Neural cell (in vitro differentiated cells): ENCODE measurements around the gene RABGAP1L. TPM values are rescaled to one million over a fixed set of nuclear protein-coding genes. Genes with fewer than 3 reads are reported as not detected.

ENCODE experiments used
- H2AFZ ChIP-seq: fragments of 200-600, 300-800 bp; sonication (generic), shearing (Covaris generic); 2 replicates; pipeline ENCODE4 v1.6.0; 2014; ENCODE audit warnings: low read depth, mild to moderate bottlenecking, antibody characterized with exemption, low read length, moderate library complexity
- H3F3A ChIP-seq: fragments of 200-600 bp; shearing (Covaris generic); 2 replicates; pipeline ENCODE4 v1.6.1; 2016; ENCODE audit warnings: mild to moderate bottlenecking, moderate library complexity, mixed read lengths, antibody characterized with exemption, low read length; ENCODE audit not compliant: insufficient read depth, poor library complexity, severe bottlenecking
- H3K27ac ChIP-seq: fragments of 200-600, 300-800 bp; sonication (generic), shearing (Covaris generic); 2 replicates; pipeline ENCODE4 v1.5.1; 2014; ENCODE audit warnings: mild to moderate bottlenecking, low read length, moderate library complexity
- H3K27me3 ChIP-seq: fragments of 300-800, 200-600 bp; sonication (generic), shearing (Covaris generic); 2 replicates; pipeline ENCODE4 v1.6.0; 2014; ENCODE audit warnings: mild to moderate bottlenecking, low read depth, low read length, moderate library complexity; ENCODE audit not compliant: insufficient read depth
- H3K36me3 ChIP-seq: fragments of 300-800, 200-600 bp; sonication (generic), shearing (Covaris generic); 2 replicates; pipeline ENCODE4 v1.5.1; 2014; ENCODE audit warnings: mild to moderate bottlenecking, antibody characterized with exemption, low read length, moderate library complexity; ENCODE audit not compliant: insufficient read depth
- H3K4me2 ChIP-seq: fragments of 300-800, 200-600 bp; sonication (generic), shearing (Covaris generic); 2 replicates; pipeline ENCODE4 v1.6.0; 2014; ENCODE audit warnings: mild to moderate bottlenecking, low read length
- H3K4me3 ChIP-seq: fragments of 300-800, 200-600 bp; sonication (generic), shearing (Covaris generic); 2 replicates; pipeline ENCODE4 v1.5.1; 2014; ENCODE audit warnings: mild to moderate bottlenecking, low read length, moderate library complexity
- H3K79me2 ChIP-seq: fragments of 200-600 bp; shearing (Covaris generic); replicated peaks from 2 replicates; pipeline ENCODE4 v1.6.0; 2014; ENCODE audit warnings: mild to moderate bottlenecking, low read length, moderate library complexity; ENCODE audit not compliant: insufficient read depth
- H3K9ac ChIP-seq: fragments of 300-800, 200-600 bp; sonication (generic), shearing (Covaris generic); 2 replicates; pipeline ENCODE4 v1.6.1; 2016; ENCODE audit warnings: mild to moderate bottlenecking, low read length, mixed read lengths
- H3K9me2 ChIP-seq: fragments of 200-600 bp; shearing (Covaris generic); 2 replicates; pipeline ENCODE4 v1.6.1; 2016; ENCODE audit warnings: mild to moderate bottlenecking, low read length, mixed read lengths; ENCODE audit not compliant: insufficient read depth
- H3K9me3 ChIP-seq: fragments of 200-600, 300-800 bp; sonication (generic), shearing (Covaris generic); 2 replicates; pipeline ENCODE4 v1.6.1; 2016; ENCODE audit warnings: mild to moderate bottlenecking, mixed run types, low read length, moderate library complexity, mixed read lengths
- H4K20me1 ChIP-seq: fragments of 200-600 bp; shearing (Covaris generic); 2 replicates; pipeline ENCODE4 v1.6.1; 2016; ENCODE audit warnings: mild to moderate bottlenecking, mixed run types; ENCODE audit not compliant: insufficient read depth
- EP300 ChIP-seq: fragments of 450-650 bp; conservative IDR thresholded peaks from 2 replicates; pipeline ENCODE4 v1.6.1; 2014; ENCODE audit warnings: antibody characterized with exemption, mild to moderate bottlenecking, moderate library complexity; ENCODE audit not compliant: poor library complexity, severe bottlenecking
- EZH2 ChIP-seq: fragments of 200-600, 300-800 bp; shearing (Covaris generic), sonication (generic); IDR thresholded peaks from 2 replicates; pipeline ENCODE4 v1.6.1; 2014; ENCODE audit warnings: antibody characterized with exemption, low read length, borderline replicate concordance, mild to moderate bottlenecking; ENCODE audit not compliant: insufficient read depth, poor library complexity, severe bottlenecking
- POLR2AphosphoS5 ChIP-seq: IDR thresholded peaks from 2 replicates; pipeline ENCODE4 v1.6.1; 2012
- RAD21 ChIP-seq: fragments of 450-650 bp; conservative IDR thresholded peaks from 2 replicates; pipeline ENCODE4 v1.6.1; 2014; ENCODE audit warnings: antibody characterized with exemption, mild to moderate bottlenecking, moderate library complexity
- SMC3 ChIP-seq: fragments of 450-650 bp; conservative IDR thresholded peaks from 2 replicates; pipeline ENCODE4 v1.6.1; 2014; ENCODE audit warnings: antibody characterized with exemption, mild to moderate bottlenecking, moderate library complexity; ENCODE audit not compliant: poor library complexity
- TAF1 ChIP-seq: IDR thresholded peaks from 2 replicates; pipeline ENCODE4 v1.6.1; 2012; ENCODE audit warnings: low read depth
- polyA plus RNA-seq: library from polyadenylated mRNA; depleted of rRNA; stranded (reverse); fragments of >200 nt; gene quantifications from 2 replicates; pipeline ENCODE4 v1.2.3, GENCODE V29; 2014
- TF ChIP-seq, protein P1 (sequence below): fragments of 450-650 bp; IDR thresholded peaks from 2 replicates; pipeline ENCODE4 v1.5.1; 2014; ENCODE audit warnings: antibody characterized with exemption, mild to moderate bottlenecking, moderate library complexity; ENCODE audit not compliant: poor library complexity, severe bottlenecking
- TF ChIP-seq, protein P2 (sequence below): IDR thresholded peaks from 2 replicates; pipeline ENCODE4 v1.6.1; 2012; ENCODE audit warnings: borderline replicate concordance

Gene RABGAP1L
- polyA plus RNA-seq, 1 donor from 2014 or later, result 32.2 TPM

DNA sequence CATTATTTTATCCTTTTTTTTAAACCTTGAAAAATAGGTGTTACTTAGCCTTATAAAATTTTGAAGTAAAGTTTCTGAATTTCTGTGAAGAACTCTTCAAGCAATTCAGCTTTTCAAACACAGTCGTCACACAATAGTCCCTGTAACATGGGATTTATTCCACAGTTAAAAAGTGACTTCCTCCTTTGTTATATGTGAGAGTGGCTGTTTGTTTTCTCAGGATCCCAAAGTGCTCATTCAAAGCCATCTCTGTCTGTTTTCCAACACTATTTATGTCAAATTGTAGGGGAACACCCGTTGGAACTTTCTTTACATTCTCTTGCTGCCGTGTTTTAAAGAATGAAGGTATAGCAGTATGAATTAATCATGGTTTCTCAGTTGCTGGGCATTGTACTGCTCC is 207.6 kb downstream of the RABGAP1L start:
- Histone ChIP-seq H3K36me3 (no peaks in the 10 kb centered on the region), H3K27ac (no peak overlapping the region), H3K4me2 (no peak overlapping the region), H3K9ac (no peak overlapping the region), H2AFZ (no peak overlapping the region), H4K20me1 (no peaks in the 10 kb centered on the region), H3K4me3 (no peak overlapping the region), H3K9me2 (no peaks in the 10 kb centered on the region), H3K9me3 (peaks cover 2% of the 10 kb centered on the region), H3K79me2 (no peaks in the 10 kb centered on the region), H3K27me3 (no peaks in the 10 kb centered on the region), H3F3A (no peaks in the 10 kb centered on the region)
- no peak for TF ChIP-seq EZH2
- TF ChIP-seq, protein P1, sequence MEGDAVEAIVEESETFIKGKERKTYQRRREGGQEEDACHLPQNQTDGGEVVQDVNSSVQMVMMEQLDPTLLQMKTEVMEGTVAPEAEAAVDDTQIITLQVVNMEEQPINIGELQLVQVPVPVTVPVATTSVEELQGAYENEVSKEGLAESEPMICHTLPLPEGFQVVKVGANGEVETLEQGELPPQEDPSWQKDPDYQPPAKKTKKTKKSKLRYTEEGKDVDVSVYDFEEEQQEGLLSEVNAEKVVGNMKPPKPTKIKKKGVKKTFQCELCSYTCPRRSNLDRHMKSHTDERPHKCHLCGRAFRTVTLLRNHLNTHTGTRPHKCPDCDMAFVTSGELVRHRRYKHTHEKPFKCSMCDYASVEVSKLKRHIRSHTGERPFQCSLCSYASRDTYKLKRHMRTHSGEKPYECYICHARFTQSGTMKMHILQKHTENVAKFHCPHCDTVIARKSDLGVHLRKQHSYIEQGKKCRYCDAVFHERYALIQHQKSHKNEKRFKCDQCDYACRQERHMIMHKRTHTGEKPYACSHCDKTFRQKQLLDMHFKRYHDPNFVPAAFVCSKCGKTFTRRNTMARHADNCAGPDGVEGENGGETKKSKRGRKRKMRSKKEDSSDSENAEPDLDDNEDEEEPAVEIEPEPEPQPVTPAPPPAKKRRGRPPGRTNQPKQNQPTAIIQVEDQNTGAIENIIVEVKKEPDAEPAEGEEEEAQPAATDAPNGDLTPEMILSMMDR, result no peak
- TF ChIP-seq TAF1, result no peak

DNA sequence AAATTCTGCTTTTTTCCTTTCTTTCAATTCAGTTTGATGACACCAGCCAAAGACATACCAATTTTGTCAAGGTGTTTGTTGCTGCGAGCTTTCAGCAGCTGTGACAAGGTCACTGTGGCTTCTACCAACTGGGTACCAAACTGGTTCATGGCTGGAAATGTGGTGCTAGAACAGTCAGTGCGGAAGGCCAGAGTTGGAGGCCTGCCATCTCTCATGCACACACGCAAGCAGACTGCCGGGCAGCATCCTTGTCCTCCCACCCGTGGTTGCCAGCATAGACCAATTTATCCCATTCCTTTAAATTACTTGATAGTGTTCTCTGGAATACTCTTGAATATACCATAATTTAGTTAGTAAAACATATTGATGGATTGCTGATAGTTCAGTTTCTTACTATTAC is 208.6 kb downstream of the RABGAP1L start:
- TF ChIP-seq SMC3 (no peak), TAF1 (no peak), POLR2AphosphoS5 (no peak), EZH2 (no peak), EP300 (no peak), RAD21 (no peak)
- TF ChIP-seq, protein P2, sequence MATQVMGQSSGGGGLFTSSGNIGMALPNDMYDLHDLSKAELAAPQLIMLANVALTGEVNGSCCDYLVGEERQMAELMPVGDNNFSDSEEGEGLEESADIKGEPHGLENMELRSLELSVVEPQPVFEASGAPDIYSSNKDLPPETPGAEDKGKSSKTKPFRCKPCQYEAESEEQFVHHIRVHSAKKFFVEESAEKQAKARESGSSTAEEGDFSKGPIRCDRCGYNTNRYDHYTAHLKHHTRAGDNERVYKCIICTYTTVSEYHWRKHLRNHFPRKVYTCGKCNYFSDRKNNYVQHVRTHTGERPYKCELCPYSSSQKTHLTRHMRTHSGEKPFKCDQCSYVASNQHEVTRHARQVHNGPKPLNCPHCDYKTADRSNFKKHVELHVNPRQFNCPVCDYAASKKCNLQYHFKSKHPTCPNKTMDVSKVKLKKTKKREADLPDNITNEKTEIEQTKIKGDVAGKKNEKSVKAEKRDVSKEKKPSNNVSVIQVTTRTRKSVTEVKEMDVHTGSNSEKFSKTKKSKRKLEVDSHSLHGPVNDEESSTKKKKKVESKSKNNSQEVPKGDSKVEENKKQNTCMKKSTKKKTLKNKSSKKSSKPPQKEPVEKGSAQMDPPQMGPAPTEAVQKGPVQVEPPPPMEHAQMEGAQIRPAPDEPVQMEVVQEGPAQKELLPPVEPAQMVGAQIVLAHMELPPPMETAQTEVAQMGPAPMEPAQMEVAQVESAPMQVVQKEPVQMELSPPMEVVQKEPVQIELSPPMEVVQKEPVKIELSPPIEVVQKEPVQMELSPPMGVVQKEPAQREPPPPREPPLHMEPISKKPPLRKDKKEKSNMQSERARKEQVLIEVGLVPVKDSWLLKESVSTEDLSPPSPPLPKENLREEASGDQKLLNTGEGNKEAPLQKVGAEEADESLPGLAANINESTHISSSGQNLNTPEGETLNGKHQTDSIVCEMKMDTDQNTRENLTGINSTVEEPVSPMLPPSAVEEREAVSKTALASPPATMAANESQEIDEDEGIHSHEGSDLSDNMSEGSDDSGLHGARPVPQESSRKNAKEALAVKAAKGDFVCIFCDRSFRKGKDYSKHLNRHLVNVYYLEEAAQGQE, result no peak
- TF ChIP-seq, protein P1, result no peak

More for the DNA sequence above, 208.6 kb downstream of the RABGAP1L start:
- Histone ChIP-seq H3K9ac (no peak overlapping the region), H3K9me2 (no peaks in the 10 kb centered on the region), H3K4me3 (no peak overlapping the region), H3K27ac (no peak overlapping the region), H3K79me2 (no peaks in the 10 kb centered on the region), H3K27me3 (no peaks in the 10 kb centered on the region), H3K4me2 (no peak overlapping the region), H4K20me1 (no peaks in the 10 kb centered on the region), H3F3A (no peaks in the 10 kb centered on the region), H3K36me3 (no peaks in the 10 kb centered on the region), H2AFZ (no peak overlapping the region), H3K9me3 (peaks cover 2% of the 10 kb centered on the region)
